K562 (cell line): ENCODE measurements around the gene RERE. TPM values are rescaled to one million over a fixed set of nuclear protein-coding genes. Genes with fewer than 3 reads are reported as not detected.

Experiments used
- ATAC-seq: fragments of 200-7000 bp; cut with Tn5 transposase; 3 replicates; pipeline ENCODE4 v1.9.1; 2020; ENCODE audit warnings: moderate library complexity
- BruUV-seq: library from RNA; stranded (reverse); fragments of 400-500 nt; replicated peaks from 2 replicates; lab custom pipeline; 2021; lab: Mats Ljungman, UMichigan
- CTCF ChIA-PET: fragments of 300-600 bp; formaldehyde crosslinking; extraction: SDS; loops from one replicate; lab custom pipeline; 2021; ENCODE audit warnings: low intra/inter-chr PET ratio; lab: Yijun Ruan, JAX
- POLR2A ChIA-PET: fragments of 300-600, 350-650 bp; sonication (Branson Sonifier 250); formaldehyde crosslinking; extraction: SDS; loops from one replicate; lab custom pipeline; 2021; ENCODE audit warnings: antibody characterized with exemption, inconsistent platforms; lab: Yijun Ruan, JAX
- DNase-seq, 4 experiments: peaks; one replicate each; pipeline versions ENCODE4 v3.0.0 to v3.0.0-alpha.2; 2011 to 2018; ENCODE audit warnings: low spot score in 3 of 4, mixed read lengths in 3 of 4; ENCODE audit errors: extremely low read depth in 1 of 4
- FAIRE-seq: peaks from 2 replicates; lab custom pipeline; 2011; peaks lifted over from hg19 to GRCh38; lab: Jason Lieb, UNC
- H2AFZ ChIP-seq: 2 replicates; pipeline ENCODE4 v1.6.0; 2011; ENCODE audit warnings: low read depth, low read length, control low read depth, inconsistent platforms
- H3K27ac ChIP-seq: fragments of 200-600 bp; 3 replicates; pipeline ENCODE4 v1.8.0; 2011; ENCODE audit warnings: low read depth, mild to moderate bottlenecking, control low read depth, inconsistent platforms, low read length, moderate library complexity, mixed read lengths; ENCODE audit errors: extremely low read depth
- H3K27me3 ChIP-seq, 2 experiments: fragments of 300-600 bp in 1 of 2; 2 replicates in 1 of 2; 3 replicates in 1 of 2; pipeline versions ENCODE4 v1.6.0 to v1.8.0; 2011; ENCODE audit warnings: inconsistent platforms in 2 of 2, low read length in 2 of 2, mild to moderate bottlenecking in 1 of 2, mixed read lengths in 1 of 2, moderate library complexity in 1 of 2; ENCODE audit not compliant: control insufficient read depth in 2 of 2, insufficient read depth in 2 of 2
- H3K36me3 ChIP-seq: fragments of 300-600 bp; 3 replicates; pipeline ENCODE4 v1.8.0; 2011; ENCODE audit warnings: mild to moderate bottlenecking, low read length, inconsistent platforms; ENCODE audit not compliant: control insufficient read depth, insufficient read depth
- H3K4me1 ChIP-seq, 2 experiments: fragments of 200-600 bp in 1 of 2; replicated peaks in 1 of 2; 2 replicates in 1 of 2; 3 replicates in 1 of 2; pipeline versions ENCODE4 v1.5.1 to v1.8.0; 2011; ENCODE audit warnings: inconsistent platforms in 2 of 2, low read length in 2 of 2, mild to moderate bottlenecking in 1 of 2, mixed read lengths in 1 of 2, moderate library complexity in 1 of 2; ENCODE audit not compliant: control insufficient read depth in 2 of 2, insufficient read depth in 2 of 2
- H3K4me2 ChIP-seq: 2 replicates; pipeline ENCODE4 v1.6.1; 2011; ENCODE audit warnings: low read length, control low read depth, inconsistent platforms, mixed read lengths; ENCODE audit not compliant: insufficient read depth
- H3K4me3 ChIP-seq: fragments of 200-600 bp; sonication (generic), shearing (Covaris generic); 2 replicates; pipeline ENCODE4 v1.5.1; 2016; ENCODE audit warnings: control low read depth, inconsistent platforms
- H3K79me2 ChIP-seq: fragments of 200-600 bp; 3 replicates; pipeline ENCODE4 v1.8.0; 2011; ENCODE audit warnings: low read length, inconsistent platforms; ENCODE audit not compliant: control insufficient read depth, insufficient read depth
- H3K9ac ChIP-seq, 2 experiments: 2 replicates each; pipeline versions ENCODE4 v1.6.0 to v1.6.1; 2011; ENCODE audit warnings: low read depth in 2 of 2, low read length in 2 of 2, control low read depth in 1 of 2, inconsistent platforms in 1 of 2, mild to moderate bottlenecking in 1 of 2, mixed read lengths in 1 of 2; ENCODE audit not compliant: insufficient read depth in 1 of 2
- H3K9me1 ChIP-seq: one replicate; pipeline ENCODE4 v1.6.0; 2011; ENCODE audit warnings: inconsistent platforms, mild to moderate bottlenecking, low read length, moderate library complexity; ENCODE audit not compliant: control insufficient read depth, insufficient read depth
- H3K9me3 ChIP-seq: replicated peaks from 2 replicates; pipeline ENCODE4 v1.5.1; 2011; ENCODE audit warnings: low read depth, low read length, inconsistent platforms; ENCODE audit not compliant: control insufficient read depth, insufficient read depth
- H4K20me1 ChIP-seq: replicated peaks from 2 replicates; pipeline ENCODE4 v1.6.1; 2011; ENCODE audit warnings: low read length, inconsistent platforms, mixed read lengths; ENCODE audit not compliant: control insufficient read depth, insufficient read depth
- BRD9 ChIP-seq: fragments of 450-650 bp; IDR thresholded peaks from 2 replicates; pipeline ENCODE4 v1.6.1; 2018; ENCODE audit warnings: low read depth; ENCODE audit not compliant: partially characterized antibody
- CSDE1 ChIP-seq, 2 experiments: fragments of 450-650 bp; IDR thresholded peaks; 2 replicates each; pipeline ENCODE4 v1.6.1; 2016; ENCODE audit warnings: mild to moderate bottlenecking in 1 of 2
- FOXK2 ChIP-seq, 2 experiments: fragments of 450-650 bp; IDR thresholded peaks in 1 of 2; conservative IDR thresholded peaks in 1 of 2; 2 replicates each; pipeline ENCODE4 v1.6.1; 2016; ENCODE audit warnings: low read depth in 2 of 2, mild to moderate bottlenecking in 1 of 2
- NFE2 ChIP-seq: IDR thresholded peaks from 2 replicates; pipeline ENCODE4 v1.6.1; 2014; ENCODE audit warnings: antibody characterized with exemption, low read depth
- POLR2AphosphoS2 ChIP-seq: IDR thresholded peaks from 2 replicates; pipeline ENCODE4 v1.6.1; 2012; ENCODE audit warnings: low read length, improper control_type of control experiment
- SLC30A9 ChIP-seq: fragments of 250-450 bp; sonication (Bioruptor Pico); IDR thresholded peaks from 2 replicates; pipeline ENCODE4 v1.8.0; 2022; ENCODE audit warnings: mild to moderate bottlenecking, moderate library complexity
- ZNF23 ChIP-seq: fragments of 250-450 bp; sonication (Bioruptor Pico); IDR thresholded peaks from 2 replicates; pipeline ENCODE4 v1.4.0; 2020; ENCODE audit warnings: mild to moderate bottlenecking
- WGBS: fragments of 100-300 bp; shearing (Covaris generic); methylation state at CpG from one replicate; pipeline ENCODE4 v1.1.6; 2016; ENCODE audit warnings: low coverage, mixed read lengths; ENCODE audit not compliant: insufficient coverage; ENCODE audit errors: missing lambda C conversion rate; 5-methylcytosine and 5-hydroxymethylcytosine counted together
- in situ Hi-C: fragments of 300-500 bp; cut with MboI; formaldehyde crosslinking; loops from 4 replicates; pipeline ENCODE4 v1.15.0; 2018; ENCODE audit warnings: inconsistent platforms, mixed read lengths
- intact Hi-C: fragments of 100-400 bp; cut with micrococcal nuclease; formaldehyde crosslinking; loops from 2 replicates; pipeline ENCODE4 v1.14.2; 2022
- polyA plus RNA-seq, 8 experiments: library from polyadenylated mRNA; depleted of rRNA in 4 of 8; stranded (reverse) in 5 of 8; unstranded in 3 of 8; fragments of >200 nt; fragmentation: Nextera tagmentation in 2 of 8; fragmentation: Illumina TruSeq in 1 of 8; extraction: Ambion mirVana in 2 of 8; extraction: Trizol in 1 of 8; gene quantifications; 2 replicates each; pipeline versions ENCODE4 v1.2.1 to v1.2.3, GENCODE V29; 2011 to 2014; ENCODE audit warnings: inconsistent platforms in 1 of 8, missing spikeins in 1 of 8
- total RNA-seq, 7 experiments: library from RNA; depleted of rRNA in 6 of 7; stranded (reverse); fragments of >200 nt in 6 of 7; fragmentation: Illumina TruSeq in 2 of 7; extraction: Trizol in 2 of 7; gene quantifications; 2 replicates each; pipeline versions ENCODE4 v1.2.1 to v1.2.3, GENCODE V29; 2011 to 2021; ENCODE audit warnings: low replicate concordance in 1 of 7
- TF ChIP-seq, protein P1 (sequence below), 2 experiments: fragments of 450-650 bp; conservative IDR thresholded peaks; 2 replicates each; pipeline ENCODE4 v1.6.1; 2017; ENCODE audit warnings: mild to moderate bottlenecking in 2 of 2, moderate library complexity in 2 of 2

Gene RERE
- total and polyA plus RNA-seq, 9 of the 15 experiments (the other 6 are each of a cell fraction or from before 2014, with no cell fraction given): 3.0 to 51.5 (median 13.4) TPM

DNA sequence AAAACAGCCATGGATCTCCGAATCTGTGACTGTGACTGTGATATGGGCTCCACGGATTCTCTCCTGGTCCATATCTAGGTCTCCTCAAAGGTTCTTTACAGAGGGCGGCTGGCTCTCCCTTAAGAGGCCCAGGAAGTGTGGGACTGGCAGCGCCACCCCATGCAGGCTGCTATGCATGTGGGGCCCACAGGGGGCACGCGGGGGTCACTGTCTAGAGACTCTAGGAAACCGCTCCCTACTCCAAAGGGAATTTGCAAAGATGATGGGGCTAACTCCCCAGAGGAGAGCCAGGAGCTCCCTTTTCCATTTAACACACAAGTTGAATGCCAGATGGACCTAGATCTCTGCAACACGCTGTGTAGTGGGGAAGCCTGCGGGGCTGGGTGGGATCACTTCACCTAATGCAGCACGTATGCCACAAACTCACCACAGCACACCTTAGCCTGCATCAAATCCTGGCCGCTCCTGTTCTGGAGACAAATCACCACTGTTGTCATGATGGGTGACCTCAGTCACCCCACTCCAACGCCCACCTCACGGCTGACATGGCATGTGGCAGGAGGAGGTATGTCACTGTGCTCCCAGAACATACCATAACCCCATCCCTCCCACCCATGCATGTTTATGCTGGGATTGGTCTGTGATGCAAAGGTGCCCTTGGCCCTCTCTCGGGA is 437.8 kb downstream of the RERE start (continued):
- TF ChIP-seq, protein P1, sequence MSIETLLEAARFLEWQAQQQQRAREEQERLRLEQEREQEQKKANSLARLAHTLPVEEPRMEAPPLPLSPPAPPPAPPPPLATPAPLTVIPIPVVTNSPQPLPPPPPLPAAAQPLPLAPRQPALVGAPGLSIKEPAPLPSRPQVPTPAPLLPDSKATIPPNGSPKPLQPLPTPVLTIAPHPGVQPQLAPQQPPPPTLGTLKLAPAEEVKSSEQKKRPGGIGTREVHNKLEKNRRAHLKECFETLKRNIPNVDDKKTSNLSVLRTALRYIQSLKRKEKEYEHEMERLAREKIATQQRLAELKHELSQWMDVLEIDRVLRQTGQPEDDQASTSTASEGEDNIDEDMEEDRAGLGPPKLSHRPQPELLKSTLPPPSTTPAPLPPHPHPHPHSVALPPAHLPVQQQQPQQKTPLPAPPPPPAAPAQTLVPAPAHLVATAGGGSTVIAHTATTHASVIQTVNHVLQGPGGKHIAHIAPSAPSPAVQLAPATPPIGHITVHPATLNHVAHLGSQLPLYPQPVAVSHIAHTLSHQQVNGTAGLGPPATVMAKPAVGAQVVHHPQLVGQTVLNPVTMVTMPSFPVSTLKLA (conservative IDR thresholded peaks at IDR 0.05): no peak
- TF ChIP-seq POLR2AphosphoS2: no peak
- TF ChIP-seq NFE2: no peak
- no peak for TF ChIP-seq FOXK2 (conservative IDR thresholded peaks at IDR 0.05 in 1 of 2, IDR thresholded peaks at IDR 0.05 in 1 of 2; ENCODE audit: low read depth in 2 of 2)
- no peak for TF ChIP-seq CSDE1 (IDR thresholded peaks at IDR 0.05)
- no peak for TF ChIP-seq SLC30A9 (CRISPR knock-in tag)
- TF ChIP-seq ZNF23: no peak
- TF ChIP-seq, all 486 proteins: peak for 0

DNA sequence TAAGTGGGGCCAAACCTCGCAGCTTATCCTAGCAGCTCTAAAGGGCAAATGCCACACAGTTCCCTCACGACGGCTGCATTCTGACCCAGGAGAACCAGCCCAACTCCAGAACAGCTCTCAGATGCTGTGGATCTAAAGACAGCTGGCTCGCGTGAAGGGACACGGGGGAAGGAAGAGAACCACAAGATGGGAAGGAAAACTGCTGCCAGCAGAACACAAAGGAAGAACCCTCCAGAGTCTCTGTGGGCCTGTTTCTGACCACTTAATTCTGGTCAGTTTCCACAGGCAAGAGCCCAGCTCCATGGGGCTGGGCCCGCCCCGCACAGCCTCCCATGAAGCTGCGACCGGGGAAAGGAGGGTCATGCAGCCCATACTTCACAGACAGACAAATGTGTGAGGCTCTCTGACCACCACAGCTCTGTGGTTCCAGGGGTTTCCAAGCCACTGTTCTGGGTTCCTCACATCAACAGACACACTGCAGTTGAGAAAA is 438.4 kb downstream of the RERE start:
- in situ Hi-C loops (no loop called here), intact Hi-C loops (loop anchor here (10.0 kb wide), 2 partner anchors 66 to 346 kb away; no protein-coding TSS in a partner anchor)
- FAIRE-seq: no peak
- Histone ChIP-seq H3K36me3 (peaks cover 14% of the 10 kb centered on the region; the same call in 1 of the 3 replicates), H3K9ac (no peak overlapping the region), H3K27me3 (no peaks in the 10 kb centered on the region), H4K20me1 (peaks cover 6% of the 10 kb centered on the region; the same call in 1 of the 2 replicates), H3K4me1 (no peaks in the 10 kb centered on the region), H3K79me2 (peaks cover 2% of the 10 kb centered on the region; the same call in 2 of the 3 replicates), H3K4me2 (no peak overlapping the region), H3K9me3 (no peaks in the 10 kb centered on the region), H3K27ac (no peak overlapping the region), H3K4me3 (no peak overlapping the region), H3K9me1 (no peaks in the 10 kb centered on the region), H2AFZ (no peak overlapping the region)
- DNase-seq: no peak
- ChIA-PET POLR2A (interaction anchor here (1.6 kb wide), 1 partner anchor 10 kb away, joined by 5 read pairs; no protein-coding TSS in a partner anchor), CTCF (no interaction called here)
- BruUV-seq: no TSS peak
- 85% methylated on average over 10 of the region's 10 CpGs for WGBS
- no peak for ATAC-seq
- no peak for TF ChIP-seq BRD9
